Tibial nerve (tissue), 4 donors: ENCODE results near the gene POMGNT1. TPM values are rescaled to one million over a fixed set of nuclear protein-coding genes. Genes with fewer than 3 reads are reported as not detected.

Source experiments
- DNase-seq, 2 donors: peaks; one replicate each; pipeline ENCODE4 v3.0.0-alpha.2; 2019; ENCODE audit warnings: low spot score in 2 of 2
- H3K27ac ChIP-seq, 4 donors: fragments of 200-600 bp; sonication (generic) in 3 of 4; one replicate each; pipeline ENCODE4 v1.5.1; 2017 to 2019; ENCODE audit warnings: mild to moderate bottlenecking in 1 of 4
- H3K27me3 ChIP-seq, 2 donors: fragments of 200-600 bp; sonication (generic) in 1 of 2; one replicate each; pipeline versions ENCODE4 v1.5.1 to v1.6.0; 2017 to 2019
- H3K36me3 ChIP-seq, 3 donors: fragments of 200-600 bp; sonication (generic); one replicate each; pipeline ENCODE4 v1.5.1; 2018 to 2019
- H3K4me1 ChIP-seq, 4 donors: fragments of 200-600 bp; sonication (generic) in 3 of 4; one replicate each; pipeline ENCODE4 v1.5.1; 2017 to 2019
- H3K4me3 ChIP-seq, 4 donors: fragments of 200-600 bp; sonication (generic) in 3 of 4; one replicate each; pipeline ENCODE4 v1.5.1; 2017 to 2019; ENCODE audit warnings: mild to moderate bottlenecking in 1 of 4, moderate library complexity in 1 of 4
- H3K9me3 ChIP-seq, 4 donors: fragments of 200-600 bp; sonication (generic) in 3 of 4; one replicate each; pipeline ENCODE4 v1.5.1; 2017 to 2019
- EP300 ChIP-seq, 2 donors: sonication (generic); formaldehyde crosslinking; IDR thresholded peaks; one replicate each; pipeline ENCODE4 v1.6.1; 2017; ENCODE audit warnings: antibody characterized with exemption in 2 of 2, mild to moderate bottlenecking in 1 of 2
- POLR2A ChIP-seq, 2 donors: fragments of 450-650 bp; IDR thresholded peaks; one replicate each; pipeline ENCODE4 v1.6.1; 2017; ENCODE audit warnings: antibody characterized with exemption in 2 of 2, mild to moderate bottlenecking in 2 of 2, moderate library complexity in 2 of 2
- WGBS, 2 donors: methylation state at CpG; one replicate each; pipeline ENCODE4 v1.1.5; 2018; 5-methylcytosine and 5-hydroxymethylcytosine counted together
- total RNA-seq, 4 donors: library from RNA; depleted of rRNA; stranded (reverse); fragments of >200 nt; gene quantifications; one replicate each; pipeline ENCODE4 v1.1.0, GENCODE V29; 2016
- TF ChIP-seq, protein P1 (sequence below), 5 experiments: fragments of 200-600 bp in 3 of 5; fragments of 450-650 bp in 2 of 5; sonication (generic) in 3 of 5; IDR thresholded peaks; one replicate each; pipeline ENCODE4 v1.5.1; 2016 to 2019; ENCODE audit warnings: antibody characterized with exemption in 5 of 5, mild to moderate bottlenecking in 3 of 5, moderate library complexity in 2 of 5

Gene POMGNT1
- total RNA-seq, 4 donors from 2014 or later, result 53.8 to 71.5 (median 62.8) TPM

DNA sequence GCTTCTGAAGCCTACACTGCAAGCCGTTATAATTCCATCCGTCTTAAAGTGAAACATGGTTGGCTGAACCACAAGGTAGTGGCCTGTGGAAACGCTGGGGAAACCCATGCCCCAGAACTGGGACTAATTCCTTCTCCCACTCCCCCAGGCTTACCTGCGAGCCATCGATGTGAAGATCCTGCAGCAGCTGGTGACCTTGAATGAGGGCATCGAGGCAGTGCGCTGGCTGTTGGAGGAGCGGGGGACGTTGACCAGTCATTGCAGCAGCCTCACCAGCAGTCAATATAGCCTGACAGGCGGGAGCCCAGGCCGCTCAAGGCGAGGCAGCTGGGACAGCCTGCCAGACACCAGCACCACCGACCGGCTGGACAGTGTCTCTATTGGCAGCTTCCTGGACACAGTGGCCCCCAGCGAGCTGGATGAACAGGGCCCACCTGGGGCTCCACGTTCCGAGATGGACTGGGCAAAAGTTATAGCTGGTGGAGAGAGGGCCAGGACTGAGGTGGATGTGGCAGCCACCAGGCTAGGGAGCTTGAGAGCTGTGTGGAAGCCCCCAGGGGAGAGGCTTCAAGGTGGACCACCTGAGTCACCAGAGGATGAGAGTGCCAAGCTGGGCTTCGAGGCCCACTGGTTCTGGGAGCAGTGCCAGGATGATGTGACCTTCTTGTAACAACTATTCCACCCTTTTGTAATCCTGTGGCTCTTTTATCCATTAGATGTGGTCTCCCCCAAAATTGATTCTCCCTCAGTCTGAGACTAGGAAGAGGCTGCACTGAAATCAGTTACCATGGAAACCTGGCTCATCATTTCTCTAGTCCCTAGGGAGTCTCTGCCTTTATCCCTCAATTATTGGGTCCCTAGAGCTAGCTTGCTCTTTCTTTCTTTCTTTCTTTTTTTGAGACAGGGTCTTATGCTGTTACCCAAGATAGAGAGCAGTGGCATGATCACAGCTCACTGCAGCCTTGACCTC lies 21.6 kb upstream of the POMGNT1 start:
- Histone ChIP-seq H3K27me3 (no peaks in the 10 kb centered on the region), H3K9me3 (no peaks in the 10 kb centered on the region), H3K36me3 (peaks cover 0 to 25% (median 0%) of the 10 kb centered on the region in 3 donors), H3K27ac (peak overlapping the region in 2 of 4 donors; percentile 81 to 83), H3K4me1 (peaks cover 0 to 28% (median 11%) of the 10 kb centered on the region in 4 donors), H3K4me3 (no peak overlapping the region)
- no peak for DNase-seq
- TF ChIP-seq POLR2A (IDR thresholded peaks at IDR 0.05) (no peak), EP300 (IDR thresholded peaks at IDR 0.05) (no peak)
- TF ChIP-seq, protein P1, sequence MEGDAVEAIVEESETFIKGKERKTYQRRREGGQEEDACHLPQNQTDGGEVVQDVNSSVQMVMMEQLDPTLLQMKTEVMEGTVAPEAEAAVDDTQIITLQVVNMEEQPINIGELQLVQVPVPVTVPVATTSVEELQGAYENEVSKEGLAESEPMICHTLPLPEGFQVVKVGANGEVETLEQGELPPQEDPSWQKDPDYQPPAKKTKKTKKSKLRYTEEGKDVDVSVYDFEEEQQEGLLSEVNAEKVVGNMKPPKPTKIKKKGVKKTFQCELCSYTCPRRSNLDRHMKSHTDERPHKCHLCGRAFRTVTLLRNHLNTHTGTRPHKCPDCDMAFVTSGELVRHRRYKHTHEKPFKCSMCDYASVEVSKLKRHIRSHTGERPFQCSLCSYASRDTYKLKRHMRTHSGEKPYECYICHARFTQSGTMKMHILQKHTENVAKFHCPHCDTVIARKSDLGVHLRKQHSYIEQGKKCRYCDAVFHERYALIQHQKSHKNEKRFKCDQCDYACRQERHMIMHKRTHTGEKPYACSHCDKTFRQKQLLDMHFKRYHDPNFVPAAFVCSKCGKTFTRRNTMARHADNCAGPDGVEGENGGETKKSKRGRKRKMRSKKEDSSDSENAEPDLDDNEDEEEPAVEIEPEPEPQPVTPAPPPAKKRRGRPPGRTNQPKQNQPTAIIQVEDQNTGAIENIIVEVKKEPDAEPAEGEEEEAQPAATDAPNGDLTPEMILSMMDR (IDR thresholded peaks at IDR 0.05), result no peak
- 63 to 76% methylated on average over 6 to 15 of the region's 18 CpGs for WGBS, 2 donors

DNA sequence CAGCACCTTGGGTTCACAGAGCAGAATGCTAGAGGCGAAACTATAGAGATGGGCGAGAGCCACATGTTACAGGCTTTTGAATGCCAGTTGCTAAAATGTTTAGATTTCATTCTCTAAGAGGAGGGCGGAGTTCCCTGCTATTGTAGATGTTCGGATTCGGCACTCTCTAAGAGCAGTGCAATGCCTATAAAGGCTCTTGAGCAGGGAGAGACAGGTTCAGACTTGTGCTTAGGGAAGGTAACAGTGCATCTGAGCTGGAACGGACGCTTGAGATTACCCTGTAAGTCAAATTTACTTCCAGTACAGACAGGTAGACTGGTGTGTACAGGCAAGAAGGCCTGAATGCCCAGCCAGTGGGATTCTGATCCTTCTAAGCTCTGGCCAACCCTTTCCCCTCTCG lies 20.2 kb upstream of the POMGNT1 start:
- Histone ChIP-seq H3K27ac (peak overlapping the region in 1 of 4 donors; percentile 12), H3K4me3 (no peak overlapping the region), H3K27me3 (no peaks in the 10 kb centered on the region), H3K9me3 (no peaks in the 10 kb centered on the region), H3K4me1 (peaks cover 0 to 25% (median 11%) of the 10 kb centered on the region in 4 donors), H3K36me3 (peaks cover 0 to 25% (median 0%) of the 10 kb centered on the region in 3 donors)
- TF ChIP-seq EP300 (IDR thresholded peaks at IDR 0.05), result no peak
- TF ChIP-seq POLR2A (IDR thresholded peaks at IDR 0.05), result no peak
- TF ChIP-seq, protein P1 (IDR thresholded peaks at IDR 0.05), result no peak
- DNase-seq, result no peak
- 82 to 85% methylated on average over 8 of the region's 8 CpGs for WGBS, 2 donors

DNA sequence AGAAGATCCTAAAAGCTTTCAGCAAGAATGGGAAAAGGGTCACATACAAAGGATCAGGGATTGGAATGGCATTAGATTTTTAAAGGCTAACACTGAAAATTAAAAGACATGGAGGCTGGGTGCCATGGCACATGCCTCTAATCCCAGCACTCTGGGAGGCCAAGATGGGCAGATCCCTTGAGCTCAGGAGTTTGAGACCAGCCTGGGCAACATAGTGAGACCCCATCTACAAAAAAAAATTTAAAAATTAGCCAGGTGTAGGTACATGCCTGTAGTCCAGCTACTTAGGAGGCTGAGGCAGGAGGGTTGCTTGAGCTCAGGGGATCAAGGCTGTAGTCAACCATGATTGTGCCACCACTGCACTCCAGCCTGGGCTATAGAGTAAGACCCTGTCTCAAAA lies 17.3 kb upstream of the POMGNT1 start:
- Histone ChIP-seq H3K27me3 (no peaks in the 10 kb centered on the region), H3K4me3 (no peak overlapping the region), H3K36me3 (peaks cover 0 to 17% (median 0%) of the 10 kb centered on the region in 3 donors), H3K9me3 (no peaks in the 10 kb centered on the region), H3K27ac (no peak overlapping the region), H3K4me1 (no peaks in the 10 kb centered on the region)
- TF ChIP-seq EP300 (IDR thresholded peaks at IDR 0.05) (no peak), POLR2A (IDR thresholded peaks at IDR 0.05) (no peak)
- TF ChIP-seq, protein P1 (IDR thresholded peaks at IDR 0.05), result no peak
- no peak for DNase-seq

DNA sequence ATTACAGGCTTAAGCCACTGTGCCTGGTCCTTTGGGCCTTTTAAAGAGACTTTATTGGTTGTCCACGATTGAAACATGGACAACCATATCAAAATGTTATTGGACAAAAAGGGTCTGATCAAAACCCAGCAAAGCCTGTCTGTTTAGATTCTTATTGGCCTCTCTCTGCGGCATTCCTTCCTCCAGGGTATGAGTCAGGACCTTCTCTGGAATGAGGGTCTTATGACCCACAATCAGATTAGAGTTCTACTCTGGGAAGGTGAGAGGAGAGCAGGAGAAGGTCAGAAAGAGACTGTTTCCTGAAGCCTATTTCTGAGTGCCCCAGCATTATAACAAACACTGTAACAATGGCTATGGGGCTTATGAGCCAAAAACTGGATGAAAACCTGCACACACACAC lies 12.8 kb upstream of the POMGNT1 start:
- no peak for DNase-seq
- Histone ChIP-seq H3K27me3 (no peaks in the 10 kb centered on the region), H3K4me1 (peaks cover 0 to 13% (median 1%) of the 10 kb centered on the region in 4 donors), H3K9me3 (no peaks in the 10 kb centered on the region), H3K27ac (no peak overlapping the region), H3K36me3 (peaks cover 0 to 8% (median 0%) of the 10 kb centered on the region in 3 donors), H3K4me3 (no peak overlapping the region)
- WGBS, 2 donors, result 58 to 70% methylated on average over 2 of the region's 2 CpGs
- TF ChIP-seq, protein P1 (IDR thresholded peaks at IDR 0.05), result no peak
- TF ChIP-seq POLR2A (IDR thresholded peaks at IDR 0.05) (no peak), EP300 (IDR thresholded peaks at IDR 0.05) (no peak)

DNA sequence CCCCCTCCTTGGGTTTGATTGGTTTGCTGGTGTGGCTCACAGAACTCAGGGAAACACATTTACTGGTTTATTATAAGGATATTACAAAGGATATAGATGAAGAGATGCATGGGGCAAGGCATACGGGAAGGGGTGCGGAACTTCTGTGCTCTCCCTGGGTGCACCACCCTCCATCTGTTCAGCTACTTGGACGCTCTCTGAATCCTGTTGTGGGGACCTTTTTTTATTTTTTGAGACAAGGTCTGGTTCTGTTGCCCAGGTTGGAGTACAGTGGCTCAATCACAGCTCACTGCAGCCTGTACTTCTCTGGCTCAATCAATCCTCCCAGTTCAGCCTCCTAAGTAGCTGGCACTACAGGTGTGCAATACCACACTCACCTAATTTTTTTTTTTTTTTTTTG lies 12.3 kb upstream of the POMGNT1 start:
- Histone ChIP-seq H3K36me3 (peaks cover 0 to 8% (median 0%) of the 10 kb centered on the region in 3 donors), H3K4me1 (peaks cover 0 to 18% (median 6%) of the 10 kb centered on the region in 4 donors), H3K27me3 (no peaks in the 10 kb centered on the region), H3K27ac (no peak overlapping the region), H3K9me3 (no peaks in the 10 kb centered on the region), H3K4me3 (no peak overlapping the region)
- 87 to 91% methylated on average over 3 of the region's 3 CpGs for WGBS, 2 donors
- no peak for DNase-seq
- TF ChIP-seq POLR2A (IDR thresholded peaks at IDR 0.05) (no peak), EP300 (IDR thresholded peaks at IDR 0.05) (no peak)
- TF ChIP-seq, protein P1 (IDR thresholded peaks at IDR 0.05), result no peak
